ENCODE measurements around the gene ZNF784. TPM values are rescaled to one million over a fixed set of nuclear protein-coding genes. Genes with fewer than 3 reads are reported as not detected.

Gene ZNF784
- total RNA-seq, 3 donors from 2014 or later = 3.3 to 3.4 (median 3.4) TPM

GRCh38 chr19:55613930-55614710 is 10.2 kb downstream of the ZNF784 start:
- Mint-ChIP-seq H3K36me3 (ENCODE audit: insufficient read depth) (peaks cover 17% of the 10 kb centered on the region), H3K4me3 (no peak overlapping the region), H3K9me3 (no peaks in the 10 kb centered on the region), H3K4me1 (ENCODE audit: low read depth) (peaks cover 30% of the 10 kb centered on the region), H3K27me3 (ENCODE audit: low read depth) (no peaks in the 10 kb centered on the region)
- ATAC-seq = no peak
- no peak for DNase-seq

- Mint-ChIP-seq H3K9me3 (no peaks in the 10 kb centered on the region), H3K4me3 (no peak overlapping the region), H3K36me3 (ENCODE audit: insufficient read depth) (peaks cover 17% of the 10 kb centered on the region), H3K4me1 (ENCODE audit: low read depth) (peaks cover 32% of the 10 kb centered on the region), H3K27me3 (ENCODE audit: low read depth) (no peaks in the 10 kb centered on the region)
- DNase-seq = no peak
- no peak for ATAC-seq
Measured at GRCh38 chr19:55613396-55613795, 11.0 kb downstream of the ZNF784 start.

- H3K9me3 Mint-ChIP-seq = no peaks in the 10 kb centered on the region
- no peak overlapping the region for H3K4me3 Mint-ChIP-seq
- no peaks in the 10 kb centered on the region for H3K27me3 Mint-ChIP-seq (ENCODE audit: low read depth)
- H3K4me1 Mint-ChIP-seq (ENCODE audit: low read depth) = peaks cover 41% of the 10 kb centered on the region
- peaks cover 15% of the 10 kb centered on the region for H3K36me3 Mint-ChIP-seq (ENCODE audit: insufficient read depth)
- ATAC-seq = no peak
- no peak for DNase-seq
Measured at GRCh38 chr19:55611983-55612645, 12.3 kb downstream of the ZNF784 start.

- H3K4me3 Mint-ChIP-seq = no peak overlapping the region
Measured at GRCh38 chr19:55611300-55611982, 12.9 kb downstream of the ZNF784 start.

GRCh38 chr19:55609326-55609725 is 15.0 kb downstream of the ZNF784 start:
- Mint-ChIP-seq H3K4me1 (ENCODE audit: low read depth) (peaks cover 59% of the 10 kb centered on the region), H3K9me3 (no peaks in the 10 kb centered on the region), H3K4me3 (no peak overlapping the region), H3K27me3 (ENCODE audit: low read depth) (no peaks in the 10 kb centered on the region), H3K36me3 (ENCODE audit: insufficient read depth) (peaks cover 16% of the 10 kb centered on the region)
- no peak for DNase-seq
- ATAC-seq = no peak

More at GRCh38 chr19:55611300-55611982, 12.9 kb downstream of the ZNF784 start:
- H3K27me3 Mint-ChIP-seq (ENCODE audit: low read depth) = no peaks in the 10 kb centered on the region
- DNase-seq = no peak
- H3K9me3 Mint-ChIP-seq = no peaks in the 10 kb centered on the region
- no peak for ATAC-seq
- H3K36me3 Mint-ChIP-seq (ENCODE audit: insufficient read depth) = peaks cover 16% of the 10 kb centered on the region
- peaks cover 47% of the 10 kb centered on the region for H3K4me1 Mint-ChIP-seq (ENCODE audit: low read depth)

GRCh38 chr19:55606817-55607216 is 17.5 kb downstream of the ZNF784 start:
- no peaks in the 10 kb centered on the region for H3K9me3 Mint-ChIP-seq
- H3K36me3 Mint-ChIP-seq (ENCODE audit: insufficient read depth) = peaks cover 16% of the 10 kb centered on the region

GRCh38 chr19:55606471-55606787 is 17.9 kb downstream of the ZNF784 start:
- peaks cover 58% of the 10 kb centered on the region for H3K4me1 Mint-ChIP-seq (ENCODE audit: low read depth)

More at GRCh38 chr19:55606817-55607216, 17.5 kb downstream of the ZNF784 start:
- Mint-ChIP-seq H3K27me3 (ENCODE audit: low read depth) (no peaks in the 10 kb centered on the region), H3K4me1 (ENCODE audit: low read depth) (peaks cover 57% of the 10 kb centered on the region), H3K4me3 (peak overlapping the region; percentile 90)
- no peak for DNase-seq
- ATAC-seq = no peak

GRCh38 chr19:55605637-55606470 is 18.5 kb downstream of the ZNF784 start, which contains the start of gene ZNF865:
TSS of gene ZNF865 (plus strand) at chr19:55605647. CDS start at chr19:55613619, 7,972 bp downstream.
- H3K36me3 Mint-ChIP-seq (ENCODE audit: insufficient read depth) = peaks cover 16% of the 10 kb centered on the region
- no peaks in the 10 kb centered on the region for H3K27me3 Mint-ChIP-seq (ENCODE audit: low read depth)
- ATAC-seq (peak; percentile 48 to 53), DNase-seq (peak; percentile 59)
- no peaks in the 10 kb centered on the region for H3K9me3 Mint-ChIP-seq
- H3K4me1 Mint-ChIP-seq (ENCODE audit: low read depth) = peaks cover 58% of the 10 kb centered on the region
- peak within 1 kb of the TSS; percentile 90 for H3K4me3 Mint-ChIP-seq

More at GRCh38 chr19:55606471-55606787, 17.9 kb downstream of the ZNF784 start:
- ATAC-seq = no peak
- no peaks in the 10 kb centered on the region for H3K9me3 Mint-ChIP-seq
- H3K27me3 Mint-ChIP-seq (ENCODE audit: low read depth) = no peaks in the 10 kb centered on the region
- peaks cover 16% of the 10 kb centered on the region for H3K36me3 Mint-ChIP-seq (ENCODE audit: insufficient read depth)
- DNase-seq = no peak
- H3K4me3 Mint-ChIP-seq = peak overlapping the region; percentile 90

- peaks cover 16% of the 10 kb centered on the region for H3K36me3 Mint-ChIP-seq (ENCODE audit: insufficient read depth)
- H3K4me1 Mint-ChIP-seq (ENCODE audit: low read depth) = peaks cover 53% of the 10 kb centered on the region
- no peaks in the 10 kb centered on the region for H3K27me3 Mint-ChIP-seq (ENCODE audit: low read depth)
- H3K4me3 Mint-ChIP-seq = peak overlapping the region; percentile 87
- ATAC-seq (peak; percentile 77 to 81), DNase-seq (peak; percentile 99)
- no peaks in the 10 kb centered on the region for H3K9me3 Mint-ChIP-seq
Measured at GRCh38 chr19:55605207-55605636, 19.1 kb downstream of the ZNF784 start.

- H3K27me3 Mint-ChIP-seq (ENCODE audit: low read depth) = no peaks in the 10 kb centered on the region
- H3K36me3 Mint-ChIP-seq (ENCODE audit: insufficient read depth) = peaks cover 9% of the 10 kb centered on the region
- ATAC-seq = no peak
- H3K4me3 Mint-ChIP-seq = peak overlapping the region; percentile 38
- no peaks in the 10 kb centered on the region for H3K9me3 Mint-ChIP-seq
- peaks cover 45% of the 10 kb centered on the region for H3K4me1 Mint-ChIP-seq (ENCODE audit: low read depth)
- DNase-seq = no peak
Measured at GRCh38 chr19:55603581-55604292, 20.6 kb downstream of the ZNF784 start.

- Mint-ChIP-seq H3K36me3 (ENCODE audit: insufficient read depth) (peaks cover 11% of the 10 kb centered on the region), H3K4me1 (ENCODE audit: low read depth) (peaks cover 45% of the 10 kb centered on the region)
- ATAC-seq = no peak
Measured at GRCh38 chr19:55603115-55603514, 21.3 kb downstream of the ZNF784 start.

GRCh38 chr19:55602104-55603001 is 22.0 kb downstream of the ZNF784 start:
- Mint-ChIP-seq H3K4me1 (ENCODE audit: low read depth) (peaks cover 37% of the 10 kb centered on the region), H3K27me3 (ENCODE audit: low read depth) (no peaks in the 10 kb centered on the region), H3K9me3 (no peaks in the 10 kb centered on the region), H3K4me3 (no peak overlapping the region), H3K36me3 (ENCODE audit: insufficient read depth) (peaks cover 7% of the 10 kb centered on the region)
- DNase-seq = no peak
- no peak for ATAC-seq

More at GRCh38 chr19:55603115-55603514, 21.3 kb downstream of the ZNF784 start:
- H3K27me3 Mint-ChIP-seq (ENCODE audit: low read depth) = no peaks in the 10 kb centered on the region
- DNase-seq = no peak
- no peak overlapping the region for H3K4me3 Mint-ChIP-seq
- H3K9me3 Mint-ChIP-seq = no peaks in the 10 kb centered on the region

Measured in activated T-cell treated with anti-CD3 and anti-CD28 coated beads, Interleukin-2, amount 50 U/mL, for 4 hours (primary cell).